Body of pancreas (tissue), 4 donors: ENCODE data around the gene ASB12.

ENCODE experiments used
- CTCF ChIP-seq, 7 experiments: fragments of 450-650 bp in 4 of 7; fragments of 200-600 bp in 3 of 7; sonication (generic) in 3 of 7; IDR thresholded peaks; one replicate each; pipeline ENCODE4 v1.5.1; 2016 to 2019; ENCODE audit warnings: antibody characterized with exemption in 7 of 7
- POLR2A ChIP-seq, 3 donors: fragments of 450-650 bp; IDR thresholded peaks; one replicate each; pipeline ENCODE4 v1.6.1; 2016; ENCODE audit warnings: antibody characterized with exemption in 3 of 3, mild to moderate bottlenecking in 2 of 3

- TF ChIP-seq CTCF (IDR thresholded peaks at IDR 0.05) (no peak), POLR2A (IDR thresholded peaks at IDR 0.05) (no peak)
Measured at GRCh38 chrX:64206556-64207162, 23.7 kb downstream of the ASB12 start.
